HL-60/S4 treated with phorbol 12-myristate 13-acetate at 8.2 ng/mL for 4 days and 3 days (cell line): ENCODE measurements around the gene CHKB.
"Not testable (repeated sequence)": the region's sequence is repeated elsewhere in the genome, so short reads cannot be mapped to it uniquely, and the experiment has no call there.

ENCODE experiments used
- in situ Hi-C: fragments of 300-500 bp; cut with MboI; formaldehyde crosslinking; loops from 2 replicates; pipeline ENCODE4 v1.15.0; 2022; ENCODE audit warnings: low sequenced_read_pairs

The CHKB gene

DNA sequence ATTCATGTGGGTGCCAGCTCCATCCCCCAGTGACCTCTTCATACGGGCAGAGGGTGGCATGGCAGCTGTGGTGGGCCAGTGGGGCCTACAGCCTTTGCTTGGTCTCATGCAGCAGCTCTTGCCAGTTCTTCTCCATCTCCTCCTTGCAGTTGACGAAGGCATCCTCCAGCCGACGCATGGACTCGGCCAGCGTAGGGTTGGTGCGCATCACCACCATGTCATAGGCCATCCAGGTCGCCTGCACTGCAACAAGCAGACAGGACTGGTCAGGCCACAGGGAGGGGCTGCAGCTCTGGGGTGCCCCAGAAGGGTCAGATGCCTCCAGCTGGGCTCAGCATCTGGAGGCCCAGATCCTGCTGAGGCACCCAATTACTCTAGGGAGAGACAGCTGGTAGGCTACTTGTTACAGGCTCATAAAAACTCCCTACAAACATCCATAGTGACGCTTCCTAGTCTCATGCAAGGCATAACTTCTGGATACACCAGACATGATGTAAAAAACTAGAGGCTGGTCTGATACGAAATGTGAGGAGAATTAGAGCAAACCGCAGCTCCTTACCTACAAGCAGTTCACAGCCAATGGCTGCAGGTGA, 31.4 kb downstream of the CHKB start:
- in situ Hi-C loops, result no loop called here

- in situ Hi-C loops, result no loop called here
Measured at GRCh38 chr22:50550395-50550794, 32.3 kb downstream of the CHKB start.

DNA sequence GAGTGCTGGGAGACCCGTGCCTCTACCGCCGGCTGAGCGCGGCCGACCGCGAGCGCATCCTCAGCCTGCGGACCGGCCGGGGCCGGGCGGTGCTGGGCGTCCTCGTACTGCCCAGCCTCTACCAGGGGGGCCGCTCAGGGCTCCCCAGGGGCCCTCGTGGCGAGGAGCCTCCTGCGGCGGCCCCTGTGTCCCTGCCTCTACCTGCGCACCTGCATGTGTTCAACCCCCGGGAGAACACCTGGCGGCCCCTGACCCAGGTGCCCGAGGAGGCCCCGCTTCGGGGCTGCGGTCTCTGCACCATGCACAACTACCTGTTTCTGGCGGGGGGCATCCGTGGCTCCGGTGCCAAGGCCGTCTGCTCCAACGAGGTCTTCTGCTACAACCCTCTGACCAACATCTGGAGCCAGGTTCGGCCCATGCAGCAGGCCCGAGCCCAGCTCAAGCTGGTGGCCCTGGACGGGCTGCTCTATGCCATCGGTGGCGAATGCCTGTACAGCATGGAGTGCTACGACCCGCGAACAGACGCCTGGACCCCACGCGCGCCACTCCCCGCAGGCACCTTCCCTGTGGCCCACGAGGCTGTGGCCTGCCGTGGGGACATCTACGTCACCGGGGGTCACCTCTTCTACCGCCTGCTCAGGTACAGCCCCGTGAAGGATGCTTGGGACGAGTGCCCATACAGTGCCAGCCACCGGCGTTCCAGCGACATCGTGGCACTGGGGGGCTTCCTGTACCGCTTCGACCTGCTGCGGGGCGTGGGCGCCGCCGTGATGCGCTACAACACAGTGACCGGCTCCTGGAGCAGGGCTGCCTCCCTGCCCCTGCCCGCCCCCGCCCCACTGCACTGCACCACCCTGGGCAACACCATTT, 33.5 kb downstream of the CHKB start:
- in situ Hi-C loops, result no loop called here

- in situ Hi-C loops, result no loop called here
Measured at GRCh38 chr22:50548040-50548920, 34.4 kb downstream of the CHKB start.

GRCh38 chr22:50547263-50547985, 35.2 kb downstream of the CHKB start:
- in situ Hi-C loops, result no loop called here

GRCh38 chr22:50546326-50547262, 36.1 kb downstream of the CHKB start:
- in situ Hi-C loops, result no loop called here

DNA sequence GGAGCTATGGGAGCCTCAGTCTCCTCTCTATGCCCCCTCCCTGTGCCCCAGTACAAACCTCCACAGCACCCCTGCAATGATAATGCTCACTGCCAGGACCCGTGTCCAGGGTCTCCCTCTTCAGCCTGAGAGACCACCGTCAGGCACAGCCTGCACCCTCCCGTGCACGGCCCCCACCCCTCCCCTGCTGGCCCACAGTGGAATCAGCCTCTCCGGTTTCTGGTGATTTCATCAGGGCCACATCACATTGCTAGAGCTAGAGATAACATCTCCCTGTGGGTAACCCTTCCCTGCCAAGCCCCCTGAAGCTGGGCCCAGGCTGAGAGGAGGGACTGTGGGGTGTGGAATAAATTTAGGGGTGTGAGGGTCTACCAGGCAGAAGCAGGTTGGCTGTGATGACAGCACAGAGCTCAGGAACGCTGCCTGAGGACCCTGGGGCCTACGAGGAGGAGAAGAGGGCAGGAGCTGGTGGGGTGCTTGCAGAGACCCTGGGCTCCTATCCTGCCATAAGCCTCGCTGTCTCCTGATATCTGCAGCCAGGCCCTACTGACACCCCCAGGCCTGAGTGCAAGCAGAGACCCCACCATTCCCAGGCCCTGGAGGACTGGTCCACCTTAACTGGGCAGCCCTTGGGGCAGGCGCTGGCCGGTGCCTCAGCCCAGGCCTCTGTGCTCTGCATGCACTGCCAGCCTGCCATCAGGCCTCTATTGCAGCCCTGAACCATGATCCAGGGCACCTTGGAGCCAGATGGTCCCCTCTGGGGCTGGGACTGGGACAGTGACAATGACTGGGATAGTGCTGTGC, 36.9 kb downstream of the CHKB start, which contains the start of gene KLHDC7B:
Gene KLHDC7B (plus strand): TSS at position 378 of the 804 bp plus-strand sequence. CDS start 345 bp downstream, at position 723.
- in situ Hi-C loops, result no loop called here

GRCh38 chr22:50544746-50545253, 37.8 kb downstream of the CHKB start:
- in situ Hi-C loops, result no loop called here

GRCh38 chr22:50544078-50544745, 38.4 kb downstream of the CHKB start:
- in situ Hi-C loops, result no loop called here

DNA sequence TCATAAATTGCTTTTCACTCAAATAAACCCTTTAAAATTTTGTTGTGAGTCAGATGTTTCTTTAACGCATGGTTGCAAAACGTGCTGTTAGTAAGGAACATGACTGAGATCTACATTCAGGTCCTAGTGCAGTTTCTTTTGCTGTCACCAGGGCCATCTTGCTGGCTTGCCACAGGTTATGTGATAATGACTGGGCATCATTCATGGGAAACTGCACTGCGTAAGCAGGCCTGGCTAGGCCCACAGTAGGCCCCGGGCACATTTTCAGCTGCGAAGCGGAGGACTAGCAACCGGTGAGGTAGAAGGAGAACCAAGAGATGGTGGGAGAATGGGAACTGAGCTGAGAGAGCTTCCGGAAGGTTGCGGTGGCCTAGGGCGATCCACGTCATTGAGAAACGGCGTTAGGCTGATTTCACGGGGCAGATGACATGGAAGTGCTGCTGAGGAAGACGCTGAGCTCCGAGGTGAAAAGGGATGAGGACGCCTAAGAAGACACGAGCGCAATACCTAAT, 40.2 kb downstream of the CHKB start:
- in situ Hi-C loops, result no loop called here

DNA sequence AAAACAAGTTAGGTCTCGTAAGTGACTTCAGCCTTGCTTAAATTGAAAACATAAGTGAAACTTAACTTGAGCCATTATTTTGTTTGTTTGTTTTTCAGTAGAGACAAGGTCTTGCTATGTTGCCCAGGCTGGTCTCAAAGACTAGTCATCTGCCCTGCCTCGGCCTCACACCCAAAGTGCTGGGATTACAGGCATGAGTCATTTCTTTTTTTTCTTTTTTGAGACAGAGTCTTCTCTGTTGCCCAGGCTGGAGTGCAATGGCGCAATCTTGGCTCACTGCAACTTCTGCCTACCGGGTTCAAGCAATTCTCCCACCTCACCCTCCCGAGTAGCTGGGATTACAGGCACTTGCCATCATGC, 41.0 kb downstream of the CHKB start:
- in situ Hi-C loops, result not testable (repeated sequence)

DNA sequence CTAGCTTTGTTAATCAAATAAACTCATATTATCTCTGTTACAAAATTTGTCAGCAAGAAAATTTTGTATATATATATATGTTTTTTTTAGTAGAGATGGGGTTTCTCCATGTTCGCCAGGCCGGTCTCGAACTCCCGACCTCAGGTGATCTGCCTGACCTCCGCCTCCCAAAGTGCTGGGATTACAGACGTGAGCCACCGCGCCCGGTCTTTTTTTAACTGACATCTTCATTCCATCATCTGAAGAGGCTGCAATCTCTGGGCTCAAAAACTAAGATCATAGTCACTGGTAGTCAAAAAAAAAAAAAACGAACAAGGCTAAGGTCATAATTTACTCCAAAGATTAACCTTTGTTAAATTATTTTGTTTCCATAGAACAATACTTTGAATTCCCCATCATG, 42.3 kb downstream of the CHKB start:
- in situ Hi-C loops, result no loop called here

DNA sequence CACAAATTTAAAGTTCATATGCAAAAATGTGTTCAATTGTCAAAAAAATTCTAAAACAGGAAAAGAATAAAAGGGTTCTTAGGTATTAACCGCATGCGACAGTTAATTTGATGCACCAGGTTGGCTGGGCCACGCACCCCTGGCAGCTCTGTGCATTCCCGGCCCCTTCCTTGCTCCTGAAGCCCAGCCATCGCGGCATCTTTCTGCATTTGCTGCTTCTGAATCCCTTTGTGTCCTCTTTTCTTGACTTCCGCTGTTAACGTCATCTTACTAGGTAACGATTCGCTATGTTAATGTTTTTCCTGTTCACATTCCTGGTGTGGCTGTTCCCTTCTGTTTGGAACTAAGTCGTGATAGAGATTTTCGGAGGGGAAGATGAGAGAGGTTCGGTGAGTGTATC, 44.9 kb downstream of the CHKB start:
- in situ Hi-C loops, result no loop called here

GRCh38 chr22:50536226-50536625, 46.4 kb downstream of the CHKB start:
- in situ Hi-C loops, result no loop called here

- in situ Hi-C loops, result no loop called here
Measured at GRCh38 chr22:50535113-50535512, 47.5 kb downstream of the CHKB start.

GRCh38 chr22:50533856-50534711, 48.6 kb downstream of the CHKB start:
- in situ Hi-C loops, result not testable (repeated sequence)
